Measurements from ENCODE around the gene AADAT.
A peak's percentile ranks its signal among the peaks of the same experiment; 100 is the strongest.

The AADAT gene

DNA sequence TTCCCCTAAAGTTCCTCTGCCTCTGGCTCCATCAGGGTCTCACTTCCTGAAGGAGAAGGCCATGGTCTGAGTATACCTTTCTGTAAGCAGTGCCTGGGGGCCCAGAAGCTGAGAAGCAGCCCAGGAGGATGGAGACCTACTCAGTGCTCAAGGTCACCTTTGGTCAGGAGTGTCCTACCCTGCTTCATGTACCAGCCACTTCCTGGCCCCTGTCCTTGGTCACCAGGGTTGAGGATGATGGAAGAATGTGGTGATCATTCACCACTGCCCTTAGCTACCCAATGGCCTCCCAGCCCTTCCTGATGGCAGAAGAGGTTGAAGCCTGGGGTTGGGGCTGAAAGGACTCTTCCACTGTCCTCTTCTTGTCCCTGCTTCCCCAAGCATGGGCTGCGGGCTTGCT lies 54.5 kb downstream of the AADAT start:
- DNase-seq (ENCODE audit: extremely low read depth in 1 of 2, low read depth in 1 of 2) = no peak

DNA sequence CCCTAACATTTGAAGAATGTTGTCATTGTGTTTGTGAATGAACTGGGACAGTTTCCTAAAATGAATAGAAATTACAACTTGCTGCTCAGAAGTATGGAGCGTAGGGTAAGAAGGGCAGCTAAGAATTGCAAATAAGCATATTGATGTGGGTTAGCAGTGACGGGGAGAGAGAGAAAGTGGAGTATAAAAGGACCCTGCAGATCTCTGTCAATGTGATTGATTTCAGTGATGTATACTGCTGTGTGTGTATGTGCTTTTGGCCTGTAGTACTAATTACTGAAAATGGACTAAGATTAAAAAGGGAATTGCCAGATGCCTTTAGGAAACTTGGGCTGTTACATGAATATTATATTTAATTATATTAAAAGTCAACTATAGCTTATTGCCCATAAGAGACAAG lies 55.8 kb downstream of the AADAT start:
- DNase-seq (ENCODE audit: extremely low read depth in 1 of 2, low read depth in 1 of 2) = no peak

DNA sequence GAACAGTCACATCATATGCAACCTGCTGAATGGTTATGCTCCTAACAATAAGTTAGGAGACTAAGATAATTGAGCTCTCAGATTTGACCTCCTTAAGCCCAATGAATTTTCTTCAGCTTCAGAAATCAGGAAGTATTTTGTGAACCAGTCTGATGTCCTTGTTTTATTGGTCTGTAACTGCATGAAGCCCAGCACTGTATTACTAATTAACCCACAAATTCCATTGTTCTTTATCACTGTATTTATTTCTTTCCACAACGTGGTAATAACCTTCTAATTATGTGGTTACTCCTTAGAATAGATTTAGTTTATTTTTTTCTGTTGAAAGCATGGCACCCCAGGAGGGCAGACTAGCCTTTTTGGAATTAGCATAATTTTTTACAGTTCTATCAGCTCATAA lies 59.6 kb downstream of the AADAT start:
- DNase-seq (ENCODE audit: extremely low read depth in 1 of 2, low read depth in 1 of 2) = no peak

DNA sequence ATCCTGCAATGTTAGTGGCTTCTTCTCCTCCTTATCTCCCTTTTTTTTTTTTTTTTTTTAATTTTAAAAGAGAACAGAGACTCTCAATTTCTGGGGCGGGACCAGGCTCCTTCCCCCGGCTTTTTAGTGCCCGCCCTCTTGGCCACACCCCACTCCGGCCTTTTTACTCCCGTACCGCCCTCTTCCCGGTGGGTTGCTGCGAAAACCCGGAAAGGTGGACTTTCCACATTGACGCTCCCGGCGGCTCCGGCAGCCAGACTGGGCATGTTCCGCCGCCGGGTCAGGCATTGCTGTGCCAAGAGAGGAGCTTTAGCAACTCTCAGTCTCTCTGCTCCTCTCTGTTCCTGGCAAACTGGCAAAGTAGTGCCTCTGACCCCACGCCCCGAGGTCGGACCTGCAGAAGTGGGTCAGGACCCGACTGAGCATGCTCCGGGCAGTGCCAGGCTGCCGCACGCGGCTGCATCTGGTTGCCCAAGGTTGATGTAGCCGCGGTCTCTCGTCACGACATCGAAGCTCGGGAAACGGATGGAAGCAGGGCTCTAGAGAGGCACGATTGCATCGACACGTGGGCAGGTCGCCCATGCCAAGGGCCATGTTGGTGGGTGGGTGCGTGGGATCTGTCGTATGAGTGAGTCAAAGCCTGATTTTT lies 62.5 kb downstream of the AADAT start:
- peak; percentile 74 to 80 for DNase-seq (ENCODE audit: extremely low read depth in 1 of 2, low read depth in 1 of 2)

DNA sequence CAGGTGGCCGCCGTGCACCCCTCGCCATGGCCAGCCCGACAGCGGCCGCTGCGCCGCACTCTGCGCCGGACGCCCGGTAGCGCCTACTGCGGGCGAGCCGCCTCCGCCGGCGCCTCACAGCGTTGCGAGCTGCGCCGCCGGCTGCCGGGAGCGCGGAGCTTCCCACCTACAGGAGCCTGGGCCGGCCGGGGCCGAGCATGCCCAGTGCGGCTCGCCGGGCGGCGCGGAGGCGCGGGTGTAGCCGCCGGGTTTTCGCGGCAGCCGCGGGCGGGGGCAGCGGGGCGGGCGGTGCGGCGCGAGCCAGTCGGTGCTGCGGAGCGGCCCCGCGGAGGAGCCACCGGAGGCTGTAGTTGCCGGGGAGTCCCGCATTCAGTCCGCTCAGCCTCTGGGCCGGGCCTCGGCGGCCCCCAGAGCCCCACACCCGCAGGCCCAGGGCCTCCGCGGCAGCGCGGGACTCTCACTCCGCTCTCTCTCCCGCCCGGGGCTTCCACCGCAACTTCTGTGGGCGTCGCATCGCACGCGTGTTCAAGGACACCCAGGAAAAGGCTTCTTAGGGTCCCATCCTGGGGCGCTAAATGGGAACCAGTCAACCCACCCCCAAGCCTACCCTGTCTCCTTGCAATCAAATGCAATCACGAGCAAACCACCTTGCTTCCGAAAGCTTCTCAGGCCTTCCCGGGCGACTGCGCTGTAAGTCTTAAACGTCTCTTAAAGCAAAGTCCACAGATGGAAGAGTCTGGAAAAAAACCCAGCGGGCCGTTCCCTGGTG lies 63.3 kb downstream of the AADAT start, which contains the start of gene MFAP3L:
TSS of gene MFAP3L (minus strand) at position 143 of the 769 bp plus-strand sequence. CDS start 20,518 bp downstream, outside the sequence.
- peak; percentile 34 to 68 for DNase-seq (ENCODE audit: extremely low read depth in 1 of 2, low read depth in 1 of 2)

DNA sequence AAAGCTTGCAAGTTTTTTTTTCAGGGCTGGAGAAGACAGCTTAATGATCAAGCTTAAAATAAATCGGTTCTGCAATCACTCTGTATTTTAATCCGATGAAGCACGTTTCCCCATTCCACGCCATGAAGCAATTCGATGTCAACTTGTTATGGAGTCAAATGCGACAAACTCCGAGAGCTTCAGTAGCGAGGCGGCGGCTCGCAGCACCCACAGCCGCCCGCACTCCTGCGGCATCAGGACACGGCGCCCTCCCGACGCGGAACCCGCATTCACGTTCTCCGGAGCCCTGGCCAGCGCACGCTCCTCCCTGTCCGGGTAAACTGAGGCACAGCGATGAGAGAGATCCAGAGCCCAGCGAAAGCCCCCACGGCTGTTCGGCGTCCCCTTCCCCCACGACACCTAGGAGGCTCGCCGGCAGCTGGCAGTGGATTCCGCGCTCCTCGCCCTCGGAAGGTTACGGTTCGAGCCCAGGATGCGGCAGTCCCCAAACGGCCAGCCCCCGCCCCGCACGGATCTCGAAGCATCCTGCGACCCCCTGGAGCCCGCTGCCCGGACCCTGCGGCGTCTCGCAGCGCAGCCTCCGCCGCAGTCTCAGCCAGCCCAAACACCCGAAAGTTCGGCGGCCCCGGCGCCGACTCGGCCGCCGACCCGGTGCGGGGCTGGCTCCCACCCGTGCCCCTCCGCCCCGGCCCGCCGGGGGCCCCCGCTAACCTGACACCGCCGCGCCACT lies 64.1 kb downstream of the AADAT start:
- DNase-seq (ENCODE audit: extremely low read depth in 1 of 2, low read depth in 1 of 2) = no peak

DNA sequence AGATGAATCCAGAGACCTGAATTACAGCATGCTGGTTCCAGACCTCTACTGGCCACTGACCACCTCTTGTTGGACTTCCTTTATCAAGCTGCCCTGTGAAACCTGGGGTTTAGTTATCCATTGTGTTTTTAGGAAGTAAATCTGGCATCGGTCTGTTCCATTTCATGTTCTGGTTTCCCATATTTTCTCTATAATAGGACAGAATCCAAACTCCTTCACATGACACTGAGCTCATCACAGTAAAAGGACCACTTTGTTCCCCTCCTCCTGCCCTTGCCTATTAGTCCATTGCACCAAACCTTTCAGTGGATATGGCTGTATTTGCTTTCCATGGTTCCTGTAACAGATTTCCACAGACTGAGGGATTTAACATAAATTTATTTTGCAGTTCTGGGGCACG lies 67.5 kb downstream of the AADAT start:
- DNase-seq (ENCODE audit: extremely low read depth in 1 of 2, low read depth in 1 of 2) = no peak

DNA sequence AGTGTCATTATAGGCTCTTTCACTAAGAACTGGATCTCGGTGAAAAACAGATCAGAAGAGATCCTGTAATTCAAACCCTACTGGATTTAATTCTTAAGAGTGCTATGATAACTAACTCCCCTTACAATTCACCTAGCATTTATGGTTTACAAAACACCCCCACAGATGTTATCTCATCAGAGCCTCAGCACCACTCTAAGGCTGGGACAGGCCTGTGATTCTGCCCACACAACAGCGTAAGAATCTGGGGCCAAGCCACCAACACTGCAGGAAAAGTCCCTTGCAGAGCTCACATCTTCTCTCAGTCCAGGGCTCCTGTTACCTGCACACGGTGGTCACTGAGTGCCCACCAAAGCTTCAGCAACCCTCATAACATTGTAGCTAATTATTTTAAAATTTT lies 72.5 kb downstream of the AADAT start:
- no peak for DNase-seq (ENCODE audit: extremely low read depth in 1 of 2, low read depth in 1 of 2)

DNA sequence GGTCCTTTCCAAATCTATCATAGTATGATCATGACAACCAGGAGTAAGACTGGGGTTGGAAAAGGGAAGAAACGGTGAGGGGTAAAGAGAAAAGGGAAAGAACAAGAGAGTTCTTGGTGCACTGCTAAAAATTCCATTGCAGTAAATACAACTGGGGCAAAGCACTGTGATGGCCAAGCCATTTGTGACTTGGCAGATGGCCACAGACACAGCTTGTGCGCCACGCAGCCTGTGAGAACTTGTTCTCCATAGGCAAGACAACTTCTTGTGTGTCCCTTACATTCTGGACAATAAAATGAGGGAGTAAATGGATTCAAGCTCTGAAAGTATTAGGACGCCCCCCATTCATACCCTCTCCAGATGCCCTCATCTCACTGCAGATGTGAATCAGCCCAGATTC lies 74.5 kb downstream of the AADAT start:
- no peak for DNase-seq (ENCODE audit: extremely low read depth in 1 of 2, low read depth in 1 of 2)

DNA sequence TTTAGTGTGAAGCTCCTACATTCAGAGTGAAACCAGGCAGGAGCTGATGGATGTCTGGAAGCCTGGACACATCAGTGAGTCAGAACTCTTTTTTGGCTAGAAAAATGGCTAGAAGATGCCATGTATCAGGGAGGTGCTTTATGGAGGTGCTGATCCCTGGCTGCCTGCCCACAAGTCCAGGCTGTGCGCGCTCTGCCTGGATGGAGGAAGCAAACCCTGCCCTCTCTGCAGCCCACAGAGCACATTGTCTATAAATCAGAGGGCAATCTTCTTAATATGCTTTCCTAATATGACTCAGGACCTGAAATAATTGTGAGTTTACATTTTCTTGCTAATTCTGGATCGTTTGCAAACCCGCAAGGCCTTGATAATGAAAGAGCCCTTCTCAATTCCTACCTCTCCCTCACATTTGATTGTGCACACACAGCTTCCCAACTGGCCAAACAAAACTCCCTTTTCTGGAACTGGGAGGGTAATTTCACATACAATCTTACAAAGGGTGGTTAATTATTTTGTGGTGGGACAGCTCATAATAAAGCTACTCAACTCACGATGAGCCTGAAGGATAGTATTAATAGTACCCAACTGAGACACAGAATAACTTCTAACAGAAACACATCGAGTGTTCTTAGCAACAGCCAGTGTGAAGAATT lies 75.3 kb downstream of the AADAT start:
- no peak for DNase-seq (ENCODE audit: extremely low read depth in 1 of 2, low read depth in 1 of 2)

DNA sequence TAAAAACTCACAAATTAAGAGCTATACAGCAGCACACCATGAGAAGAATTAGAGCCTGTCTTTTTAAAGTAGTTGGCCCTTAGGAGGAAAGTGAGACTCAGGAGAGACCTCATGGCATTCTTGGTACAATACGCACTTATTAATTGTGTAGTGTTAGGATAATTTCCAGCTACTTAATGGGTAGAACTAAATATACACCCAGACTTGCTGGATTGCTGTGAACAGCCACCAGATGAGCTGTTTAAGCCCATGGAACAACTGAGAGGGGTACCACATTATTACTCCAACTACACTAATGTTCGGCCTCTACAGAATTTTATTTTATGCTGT lies 77.2 kb downstream of the AADAT start:
- DNase-seq (ENCODE audit: extremely low read depth in 1 of 2, low read depth in 1 of 2) = no peak

DNA sequence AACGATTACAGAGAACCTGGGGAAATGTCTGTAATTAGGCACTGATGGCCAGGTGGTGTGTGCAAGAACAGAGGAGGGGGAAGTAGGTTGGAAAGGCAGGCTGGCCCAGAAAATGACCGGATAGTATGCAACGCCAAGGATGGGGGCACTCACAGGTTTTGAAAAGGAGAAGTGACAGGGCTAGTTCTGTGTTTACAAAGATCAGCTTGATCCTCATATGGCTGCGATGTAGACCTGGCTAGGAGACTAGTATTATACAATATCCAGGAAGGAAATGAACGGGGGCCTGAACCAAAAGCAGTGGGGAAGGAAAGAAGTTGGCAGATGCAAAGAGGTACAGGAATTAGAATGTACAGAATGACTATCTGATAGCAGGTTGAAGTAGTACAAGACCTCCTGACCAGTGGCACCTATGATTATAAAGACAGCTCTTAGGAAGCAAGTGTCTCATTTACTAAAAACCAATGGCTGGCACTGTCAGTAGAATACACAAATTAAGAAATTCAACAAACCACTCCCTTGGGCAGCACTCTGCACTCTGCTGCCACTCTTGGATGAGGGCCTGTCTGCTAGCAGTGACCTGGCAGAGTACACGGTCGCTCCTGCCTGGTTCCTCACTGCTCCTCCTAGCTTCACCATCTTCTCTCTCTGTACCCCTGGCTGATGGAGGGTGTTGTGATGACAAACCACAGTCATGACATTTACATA lies 77.7 kb downstream of the AADAT start:
- DNase-seq (ENCODE audit: extremely low read depth in 1 of 2, low read depth in 1 of 2) = no peak
